GM04503 (cell line): ENCODE results near the gene SLIT3.
A peak's percentile ranks its signal among the peaks of the same experiment; 100 is the strongest.

ENCODE experiments used
- DNase-seq: peaks from one replicate; pipeline ENCODE4 v3.0.0-alpha.2; 2012; ENCODE audit warnings: low read depth

The SLIT3 gene

DNA sequence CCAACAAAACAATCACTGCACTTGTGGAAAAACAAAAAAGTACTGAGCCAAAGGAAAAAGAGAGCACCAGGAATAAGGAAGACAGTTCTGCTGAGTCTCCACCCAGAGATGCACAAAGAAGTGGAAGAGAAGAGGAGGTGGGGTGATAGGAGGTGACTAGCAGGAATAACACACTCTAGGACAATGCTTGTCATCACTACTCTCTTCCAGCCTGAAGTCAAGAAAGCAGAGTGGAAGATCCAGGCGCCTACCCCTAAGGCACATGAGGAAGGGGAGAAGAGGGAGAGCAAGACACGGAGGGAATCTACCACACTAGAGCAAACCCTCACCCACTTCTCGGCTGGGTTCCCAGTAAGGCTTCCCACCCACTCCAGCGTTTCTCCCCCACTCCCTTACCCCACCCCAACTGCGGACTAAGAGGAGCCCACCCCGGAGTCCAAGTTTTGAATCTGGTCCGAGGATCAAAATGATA, 1.7 kb downstream of the SLIT3 start:
- no peak for DNase-seq

DNA sequence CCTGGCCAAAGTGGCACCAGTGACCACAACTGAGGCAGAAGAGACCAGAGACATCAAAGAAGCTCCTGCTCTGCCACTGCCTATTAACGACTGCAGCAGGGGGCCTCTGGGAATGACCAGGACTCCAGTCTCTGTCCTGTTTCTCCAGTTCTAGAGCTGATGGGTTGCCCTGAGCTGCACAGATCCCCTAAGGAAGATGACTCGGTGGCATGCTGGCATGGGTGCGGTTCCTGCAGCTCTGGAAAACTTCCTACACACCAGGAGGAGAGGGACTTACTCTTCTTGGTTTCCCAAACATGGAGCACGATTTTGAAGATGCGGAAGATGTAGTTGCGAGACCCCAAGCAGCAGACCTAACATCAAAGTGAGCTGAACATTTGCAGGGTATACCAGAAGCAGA, 2.7 kb downstream of the SLIT3 start:
- no peak for DNase-seq

DNA sequence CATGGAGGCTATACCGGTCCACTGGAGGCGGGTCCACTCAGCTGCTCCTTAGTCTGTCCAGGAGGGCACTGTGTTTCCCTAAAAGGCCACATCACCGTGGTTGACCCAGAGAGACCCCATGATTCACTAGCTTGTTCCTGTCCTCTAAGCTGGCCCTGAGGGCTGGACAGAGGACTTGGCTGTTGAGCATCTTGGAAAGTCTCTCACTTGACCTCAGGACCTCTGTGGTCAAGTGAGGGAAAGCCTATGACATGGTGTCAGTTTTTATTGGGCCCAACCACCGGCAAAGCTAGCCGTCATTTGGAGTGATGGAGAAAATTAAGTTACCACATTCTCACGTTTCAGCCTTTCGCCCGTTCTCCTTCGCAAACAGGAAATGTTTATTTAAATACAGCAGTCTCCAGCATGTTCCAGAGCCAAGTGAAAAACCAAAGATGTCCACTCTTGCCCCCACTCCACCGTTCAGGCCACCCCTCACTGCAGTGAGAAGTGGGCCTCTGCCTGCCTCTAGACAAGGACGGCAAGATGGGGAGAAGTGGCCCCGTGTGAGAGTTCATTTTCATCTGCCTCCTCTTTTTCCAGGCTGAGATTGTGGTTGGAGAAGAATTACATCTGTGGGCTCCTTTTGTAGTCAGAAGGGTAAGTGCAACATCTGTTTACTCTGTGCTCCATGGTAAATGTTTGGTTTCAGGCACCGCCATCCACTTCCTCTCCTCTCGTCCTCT, 4.4 kb downstream of the SLIT3 start:
- peak; percentile 92 for DNase-seq

DNA sequence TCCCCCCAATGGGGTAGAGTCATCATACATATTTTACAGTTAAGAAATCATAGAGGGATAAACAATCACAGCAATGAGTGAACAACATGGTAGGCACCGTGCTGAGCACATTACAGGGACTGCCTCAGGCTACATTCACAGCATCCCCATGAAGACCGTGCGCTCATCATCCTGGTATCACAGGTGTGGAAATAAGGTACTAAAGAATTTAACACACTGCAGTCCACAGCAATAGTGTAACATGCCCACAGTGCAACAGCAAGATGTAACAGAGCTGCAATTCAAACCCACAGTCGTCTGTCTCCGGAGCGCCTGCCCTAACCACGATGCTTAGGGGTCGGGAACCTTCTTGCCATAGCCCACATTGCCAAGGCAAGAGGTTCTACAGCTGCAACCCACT, 5.6 kb downstream of the SLIT3 start:
- DNase-seq: no peak

DNA sequence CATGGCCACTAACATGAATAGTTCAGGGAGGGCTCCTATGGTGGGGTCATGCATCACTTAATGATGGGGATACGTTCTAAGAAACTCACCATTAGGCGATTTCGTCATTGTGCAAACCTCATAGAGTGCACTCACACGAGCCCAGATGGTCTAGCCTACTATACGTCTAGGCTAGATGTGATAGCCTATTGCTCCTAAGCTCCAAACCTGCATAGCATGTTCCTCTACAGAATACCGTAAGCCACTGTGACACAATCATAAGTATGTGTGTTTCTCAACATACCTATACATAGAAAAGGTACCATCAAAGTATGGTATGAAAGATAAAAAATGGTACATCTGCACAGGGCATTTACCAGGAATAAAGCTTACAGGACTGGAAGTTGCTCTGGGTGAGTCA, 6.3 kb downstream of the SLIT3 start:
- DNase-seq: no peak

DNA sequence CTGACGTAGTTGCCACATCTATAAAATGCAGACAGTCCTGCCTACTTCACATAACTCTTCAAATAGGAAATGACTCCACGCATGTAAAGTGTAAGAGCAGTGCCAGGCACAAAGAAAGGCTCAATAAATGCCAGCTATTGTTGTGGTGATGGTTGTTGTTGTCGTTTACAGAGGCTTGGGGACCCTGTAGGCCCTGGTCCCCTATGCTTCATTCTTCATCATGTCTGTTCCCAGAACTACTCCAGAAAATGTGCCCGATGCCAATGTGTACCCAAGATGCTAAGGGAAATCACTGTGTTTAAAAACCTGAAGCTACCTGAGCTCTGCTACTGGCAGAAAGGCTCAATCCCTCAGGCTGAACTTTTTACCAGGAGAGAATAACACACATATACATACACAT, 9.1 kb downstream of the SLIT3 start:
- DNase-seq: no peak

DNA sequence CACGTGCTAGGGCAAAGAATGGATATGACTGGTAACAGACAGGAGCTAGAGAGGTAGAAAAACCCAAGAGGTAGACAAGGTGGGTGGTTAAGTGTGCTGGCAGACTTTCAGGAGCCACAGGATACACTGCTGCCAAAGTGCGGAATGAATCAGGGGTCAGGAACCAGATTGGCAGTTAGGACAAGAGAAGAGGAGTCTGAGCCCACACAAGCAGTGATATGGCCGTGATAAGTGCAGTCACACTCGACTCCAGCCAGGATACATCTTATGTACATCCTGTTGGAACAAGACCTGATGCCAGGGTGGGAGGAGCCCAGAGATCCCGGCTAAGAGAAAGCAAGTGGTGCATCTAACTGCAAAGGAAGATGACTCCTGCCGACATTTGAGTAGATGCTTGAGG, 10.0 kb downstream of the SLIT3 start:
- no peak for DNase-seq

DNA sequence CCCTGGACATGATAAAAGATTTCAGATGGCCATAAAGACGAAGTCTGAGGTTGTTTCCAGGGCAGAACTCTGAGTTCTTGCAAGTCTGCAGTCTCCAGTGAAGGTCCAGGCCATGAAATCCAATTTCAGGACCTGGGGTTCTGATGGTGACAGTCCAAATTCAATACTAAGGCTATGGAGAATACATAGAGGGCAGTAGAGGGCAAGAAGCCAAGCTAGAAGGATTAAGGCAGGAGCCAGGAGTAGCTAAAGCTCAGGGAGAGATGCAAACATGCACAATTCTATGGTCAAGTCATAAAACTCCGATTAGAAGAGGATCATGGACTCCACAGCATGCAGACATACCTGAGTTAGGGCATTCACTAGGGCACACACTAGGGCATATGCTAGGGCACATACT, 11.4 kb downstream of the SLIT3 start:
- no peak for DNase-seq

DNA sequence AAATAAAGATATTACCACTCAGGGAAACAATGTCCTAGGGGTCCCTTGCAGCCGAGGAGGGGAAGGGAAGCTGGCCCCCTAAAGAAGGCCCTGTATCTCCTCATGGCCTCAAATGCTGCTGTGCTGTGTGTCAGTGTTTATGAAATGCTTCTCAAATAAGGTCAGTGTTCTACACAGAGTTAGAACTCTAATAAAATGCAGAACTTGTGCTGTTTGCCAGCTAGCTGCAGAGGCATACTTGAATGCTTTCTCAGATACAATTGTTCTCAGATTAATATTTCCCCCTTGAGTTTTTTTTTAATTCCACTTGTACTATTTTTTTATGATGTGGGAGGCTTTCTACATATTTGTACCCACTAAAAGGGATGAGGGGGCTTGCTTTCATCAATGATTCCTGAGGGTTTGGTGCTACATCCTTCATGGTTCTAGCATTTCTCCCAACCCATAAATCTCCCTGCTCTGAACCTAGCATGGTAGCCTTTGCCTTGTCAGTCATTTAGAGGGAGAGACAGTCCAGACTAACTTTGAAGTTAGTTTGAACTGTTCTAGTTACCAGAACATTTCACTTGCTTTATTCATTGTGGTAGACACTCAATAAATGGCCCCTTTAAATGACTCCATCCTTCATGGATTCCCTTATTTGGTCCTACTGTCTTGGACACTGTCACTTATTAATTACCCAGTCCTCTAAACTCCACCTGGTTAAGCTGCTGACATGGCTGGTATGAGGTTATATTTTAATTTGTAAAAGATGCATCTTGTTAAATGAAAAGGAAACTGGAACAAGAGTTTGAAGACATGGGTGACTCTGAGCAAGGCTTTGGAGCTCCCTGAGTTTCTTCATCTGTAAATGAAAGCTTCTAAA, 12.6 kb downstream of the SLIT3 start:
- no peak for DNase-seq

DNA sequence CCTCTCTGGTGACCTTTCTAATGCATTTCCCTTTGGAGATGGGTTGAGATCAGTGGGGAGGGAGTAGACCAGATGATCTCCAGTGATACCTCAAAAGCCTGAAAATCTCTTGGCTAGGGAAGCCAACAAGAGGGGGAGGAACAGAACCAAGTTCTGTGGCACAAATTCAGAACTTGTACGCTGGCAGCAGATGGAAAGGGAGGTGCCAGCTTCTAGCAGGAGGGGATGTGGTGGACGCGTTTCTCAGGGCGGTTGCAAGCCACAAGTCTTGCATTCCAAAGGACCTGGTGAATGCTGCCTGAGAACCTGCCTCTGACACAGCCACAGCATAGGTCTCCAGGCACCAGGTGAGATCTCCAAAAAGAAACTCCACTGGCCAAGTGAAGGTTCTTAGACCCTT, 13.4 kb downstream of the SLIT3 start:
- no peak for DNase-seq

DNA sequence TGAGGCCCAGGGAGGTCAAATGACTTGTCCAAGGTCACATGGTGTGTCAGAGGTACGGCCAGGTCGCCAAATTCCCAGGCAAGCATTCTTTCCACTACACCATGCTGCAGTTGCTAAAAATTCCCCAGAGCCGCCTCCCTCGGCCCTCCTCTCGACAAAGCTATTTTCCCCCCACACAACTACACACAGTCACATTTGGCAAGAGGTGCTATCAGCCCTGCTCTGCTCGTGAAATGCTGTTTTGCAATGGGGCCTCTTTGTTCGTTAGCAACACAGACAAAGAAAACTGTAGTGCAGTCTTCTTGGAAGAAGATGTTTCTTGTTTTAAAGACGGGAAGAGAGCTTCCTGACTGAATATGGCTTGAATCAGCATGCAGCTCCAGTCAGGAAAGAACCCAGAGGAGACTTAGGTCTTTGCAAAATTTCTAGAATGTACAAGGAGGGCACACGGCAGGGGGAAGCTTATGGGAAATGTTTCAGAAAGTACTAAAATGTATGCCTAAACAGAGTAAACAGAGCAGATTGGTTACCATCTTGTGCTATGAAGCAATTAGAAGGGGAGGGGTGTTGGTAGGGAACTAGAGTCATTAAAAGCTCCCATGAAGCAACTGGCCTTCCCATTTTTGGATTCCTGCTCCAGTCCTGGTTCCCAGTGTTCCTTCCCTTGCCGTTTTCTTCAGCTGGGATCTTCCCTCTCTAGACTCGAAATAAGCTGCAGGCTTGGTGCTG, 14.2 kb downstream of the SLIT3 start:
- DNase-seq: no peak

DNA sequence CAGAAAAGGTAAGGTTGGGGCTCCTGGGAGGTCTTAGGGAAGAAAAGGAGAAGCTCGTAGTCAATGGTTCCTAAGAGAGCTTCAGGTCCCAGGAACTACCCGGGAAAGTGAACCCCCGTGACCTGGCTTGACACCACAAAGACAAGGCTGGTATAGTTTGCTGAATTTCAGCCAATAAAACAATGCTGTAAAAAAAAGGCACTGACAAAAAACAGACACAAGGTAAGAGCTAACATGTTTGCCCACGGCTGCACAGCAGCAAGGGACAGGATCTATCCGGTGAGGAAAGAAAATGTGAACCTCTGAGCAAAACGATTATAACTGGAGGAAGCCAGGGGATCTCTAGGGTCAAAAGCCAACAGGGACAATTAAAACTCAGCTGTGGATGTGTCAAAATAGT, 17.1 kb downstream of the SLIT3 start:
- DNase-seq: no peak

DNA sequence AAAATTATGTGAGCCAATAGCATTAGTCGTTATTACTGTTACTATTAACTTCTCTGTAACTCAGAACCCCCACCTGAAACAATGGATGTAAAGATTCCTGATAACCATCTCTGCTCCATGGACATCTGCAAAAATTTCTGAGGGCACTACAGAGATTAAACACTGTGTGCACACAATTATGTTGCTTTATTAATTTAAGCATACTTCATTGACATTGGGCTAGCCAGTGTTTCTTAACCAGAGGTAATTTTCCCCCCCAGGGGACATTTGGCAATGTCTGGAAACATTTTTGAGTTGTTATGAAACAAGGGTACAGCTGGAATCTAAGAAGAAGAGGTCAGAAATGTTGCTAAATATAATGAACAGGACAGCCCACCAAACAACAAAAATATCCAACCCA, 19.3 kb downstream of the SLIT3 start:
- DNase-seq: no peak

DNA sequence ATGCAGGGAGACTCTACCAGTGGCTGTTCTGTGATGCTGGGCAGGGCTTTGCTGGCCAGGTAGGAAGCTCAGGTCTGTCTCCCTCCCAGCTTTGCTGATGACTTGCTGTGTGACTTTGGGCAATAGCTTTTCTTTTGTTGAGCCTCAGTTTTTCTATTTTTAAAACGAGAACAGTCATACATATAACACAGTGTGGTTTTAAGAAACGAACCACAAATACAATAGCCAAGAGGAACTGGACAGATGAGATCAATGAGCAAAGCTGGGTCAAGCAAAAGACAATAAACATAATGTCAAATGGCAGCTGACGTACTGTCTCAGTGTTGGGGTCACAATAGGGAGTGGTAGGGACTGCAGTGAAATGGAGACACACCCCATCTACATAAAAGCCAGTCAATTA, 20.2 kb downstream of the SLIT3 start:
- no peak for DNase-seq

DNA sequence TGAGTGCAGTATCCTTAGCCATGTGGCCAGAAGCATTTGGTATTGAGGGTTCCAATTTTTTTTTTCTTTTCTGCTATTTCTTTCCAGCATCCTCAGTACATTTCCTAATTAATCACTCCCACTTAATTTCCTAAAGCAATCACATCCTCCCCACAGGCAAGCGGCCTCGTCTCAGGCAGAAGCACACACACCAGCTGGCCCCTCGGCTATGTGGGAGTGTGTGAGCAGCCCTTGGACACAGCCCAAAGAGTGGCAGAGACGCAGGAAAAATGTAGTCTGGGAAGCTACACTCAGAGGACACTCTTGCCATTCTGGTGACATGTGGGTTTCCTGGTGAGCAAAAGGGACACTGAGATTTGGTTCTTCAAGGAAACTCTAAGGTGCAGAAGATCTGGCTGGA, 20.7 kb downstream of the SLIT3 start:
- DNase-seq: no peak

DNA sequence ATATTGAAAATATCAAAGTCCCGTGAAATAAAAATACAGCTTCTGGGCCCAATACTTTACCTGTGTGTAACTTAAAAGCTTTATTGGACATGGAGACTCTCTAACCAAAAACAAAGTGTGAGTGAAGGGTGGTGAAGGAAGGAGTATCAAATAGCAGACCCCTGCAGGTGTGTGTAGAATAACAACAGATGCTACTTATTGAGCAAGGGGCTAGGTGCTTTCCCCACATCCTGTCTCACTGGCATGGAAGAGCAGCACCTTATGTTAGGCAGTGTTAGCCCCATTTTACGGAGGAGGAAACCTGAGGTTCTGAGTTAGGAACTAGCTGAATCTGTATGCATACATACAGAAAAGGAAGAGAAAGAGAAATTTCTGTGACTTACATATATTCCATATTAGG, 21.8 kb downstream of the SLIT3 start:
- no peak for DNase-seq

DNA sequence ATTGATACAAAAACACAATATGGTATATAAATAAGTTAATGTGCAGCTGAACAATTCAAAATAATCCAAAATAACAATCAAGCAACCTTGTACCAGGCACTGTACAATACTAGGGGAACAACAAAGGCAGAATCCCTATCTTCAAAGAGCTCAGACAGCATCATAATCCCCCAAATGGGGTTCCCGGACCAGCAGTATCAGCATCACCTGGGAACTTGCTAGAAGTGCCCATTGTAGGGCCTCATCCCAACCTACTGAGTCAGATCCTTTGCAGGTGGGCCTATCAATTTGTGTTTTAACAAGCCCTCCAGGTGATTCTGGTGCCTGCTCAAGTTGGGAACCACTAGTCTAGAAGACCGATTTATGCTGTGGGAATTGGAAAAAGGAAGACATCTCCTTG, 27.1 kb downstream of the SLIT3 start:
- DNase-seq: no peak

DNA sequence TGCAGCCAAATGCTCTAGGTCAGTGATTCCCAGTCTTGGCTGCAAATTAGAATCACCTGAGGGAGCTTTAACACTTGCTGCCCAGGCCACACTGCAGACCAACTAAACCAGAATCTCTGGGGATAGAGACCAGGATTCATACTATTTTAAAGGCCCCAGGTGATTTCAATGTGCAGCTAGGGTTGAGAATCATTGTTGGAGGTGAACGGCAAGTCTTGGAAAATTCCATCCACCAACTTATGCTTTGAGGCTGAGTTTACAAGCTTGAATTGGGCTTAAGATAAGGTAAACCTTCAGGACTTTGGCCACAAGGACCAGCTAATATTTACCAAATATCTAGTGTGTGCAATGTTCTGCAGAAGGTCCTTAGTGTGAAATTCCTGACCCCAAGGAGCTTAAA, 27.5 kb downstream of the SLIT3 start:
- no peak for DNase-seq

DNA sequence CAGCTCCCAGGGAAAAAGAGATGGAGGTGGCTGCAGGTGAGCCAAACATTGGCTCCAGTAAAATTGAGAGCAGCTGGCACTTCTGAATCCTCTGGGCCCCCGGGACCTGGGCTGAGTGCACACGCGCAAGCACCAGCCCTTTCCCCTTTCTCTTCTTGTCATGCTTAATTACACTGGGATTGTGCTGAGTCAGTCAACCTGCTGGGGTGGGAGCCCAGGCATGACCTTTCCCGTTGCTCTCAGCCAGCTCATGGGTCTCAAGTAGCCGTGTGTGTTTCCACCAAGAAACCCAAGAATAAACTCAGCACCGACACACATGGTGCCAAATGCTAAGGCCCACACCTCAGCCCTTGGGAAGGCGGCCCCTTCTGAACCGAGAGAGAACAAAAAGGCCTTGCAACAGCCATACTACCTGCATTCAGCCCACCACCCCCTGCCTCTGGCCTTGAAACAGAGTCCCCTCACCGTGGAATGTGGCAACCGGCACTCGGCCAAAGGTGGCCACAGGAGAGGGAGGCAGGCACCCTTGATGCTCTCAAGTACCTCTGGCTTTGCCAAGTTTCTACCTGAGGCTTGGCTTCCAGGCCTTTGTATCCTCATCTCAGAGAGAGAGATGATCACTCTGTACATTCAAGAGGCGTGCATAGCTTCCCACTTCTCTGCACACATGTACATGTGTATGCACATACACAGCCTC, 28.1 kb downstream of the SLIT3 start:
- DNase-seq: no peak

DNA sequence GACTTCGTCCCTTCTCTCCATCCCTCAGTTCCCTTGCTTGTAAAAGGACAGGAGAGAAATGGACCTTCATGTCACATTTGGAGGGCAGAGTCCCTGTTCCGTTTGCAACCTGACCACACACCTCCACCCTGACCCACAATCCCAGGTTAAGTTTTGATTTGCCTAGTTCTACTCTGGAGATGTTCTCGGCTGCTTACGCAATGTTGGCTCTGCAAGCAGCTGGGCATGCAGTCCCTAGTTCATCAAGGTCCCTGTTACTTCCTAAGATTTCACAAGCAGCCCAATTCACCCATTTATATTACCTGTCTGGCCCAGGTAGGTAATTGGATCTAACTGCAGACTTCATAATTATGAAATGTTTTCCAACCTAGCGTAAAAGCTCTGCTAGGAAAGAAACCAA, 28.8 kb downstream of the SLIT3 start:
- no peak for DNase-seq

DNA sequence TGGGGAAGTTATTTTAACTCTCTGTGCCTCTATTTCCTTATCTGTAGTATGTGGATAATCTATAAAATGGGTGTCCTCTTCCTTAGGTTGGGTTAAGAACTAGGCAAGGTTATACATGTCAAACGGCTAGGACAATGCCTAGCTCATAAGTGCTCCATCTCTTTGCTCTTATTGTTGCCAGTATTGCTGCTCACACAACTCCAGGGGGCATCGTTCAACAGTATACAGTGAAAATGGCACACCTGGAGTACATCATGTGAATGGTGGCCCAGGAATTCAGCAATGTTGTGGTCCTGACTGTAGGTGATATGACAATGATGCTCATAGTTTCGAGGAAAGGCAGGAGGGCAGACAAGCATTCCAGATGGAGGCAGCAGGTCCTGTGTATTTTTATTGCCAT, 30.1 kb downstream of the SLIT3 start:
- no peak for DNase-seq

DNA sequence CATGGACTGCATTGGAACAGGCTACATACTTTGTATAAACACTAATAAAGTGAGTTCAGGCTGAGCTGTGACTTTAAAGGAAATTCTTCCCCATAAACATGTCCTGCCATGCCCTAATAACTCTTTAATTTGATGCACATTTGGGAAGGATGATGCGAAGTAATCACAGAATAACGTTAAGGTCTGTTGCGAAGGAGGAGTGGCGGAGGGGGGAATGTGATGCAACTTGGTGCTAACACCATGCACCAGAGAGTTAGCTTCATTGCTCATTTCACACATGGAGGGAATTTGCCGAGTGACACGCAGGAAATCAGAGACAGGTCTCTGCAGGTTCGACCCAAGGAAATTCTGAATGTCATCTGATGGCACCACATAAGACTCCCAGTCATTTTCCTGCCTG, 32.9 kb downstream of the SLIT3 start:
- peak; percentile 81 for DNase-seq
